NCI-H2107 treated with DMSO at 0.1 percent for 48 hours (cell line): ENCODE data around the gene MYOF.
"Not testable (repeated sequence)": the region's sequence is repeated elsewhere in the genome, so short reads cannot be mapped to it uniquely, and the experiment has no call there.

ENCODE experiments used
- DNase-seq: peaks from one replicate; lab custom pipeline; 2025; ENCODE audit not compliant: unreplicated experiment; lab: John Stamatoyannopoulos, UW

Gene MYOF

DNA sequence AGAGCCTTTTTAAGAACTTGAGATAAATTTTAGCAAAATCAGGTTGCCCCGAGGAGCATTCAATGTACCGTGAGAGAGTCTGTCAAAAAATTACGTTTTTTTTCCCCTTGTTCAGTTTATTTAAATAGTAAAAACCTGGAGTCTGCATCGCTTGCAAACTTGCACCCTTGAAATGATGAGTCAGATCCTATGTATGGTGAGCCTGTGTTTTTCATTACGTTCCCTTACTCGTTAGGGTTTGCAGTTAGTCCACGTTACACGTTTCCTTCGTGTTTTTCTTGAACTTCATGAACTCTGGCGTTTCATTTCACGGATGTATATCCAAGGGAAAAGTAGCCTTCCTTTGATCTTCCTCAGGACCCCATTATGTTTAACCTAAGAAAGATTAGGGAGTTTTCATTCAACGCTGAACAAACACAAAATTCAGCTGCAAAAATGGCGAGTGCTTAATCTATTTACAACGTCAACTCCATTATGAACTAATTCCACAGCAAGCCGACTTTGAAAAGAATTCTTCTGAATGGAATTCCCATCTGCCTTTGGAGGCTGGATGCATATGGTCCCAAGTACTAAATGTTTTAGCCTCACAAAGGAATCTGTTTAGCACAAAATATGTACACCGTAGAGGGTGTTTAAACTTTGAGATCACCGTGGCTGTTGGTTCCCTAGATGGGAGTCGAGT is 182.4 kb downstream of the MYOF start:
- DNase-seq, result no peak

DNA sequence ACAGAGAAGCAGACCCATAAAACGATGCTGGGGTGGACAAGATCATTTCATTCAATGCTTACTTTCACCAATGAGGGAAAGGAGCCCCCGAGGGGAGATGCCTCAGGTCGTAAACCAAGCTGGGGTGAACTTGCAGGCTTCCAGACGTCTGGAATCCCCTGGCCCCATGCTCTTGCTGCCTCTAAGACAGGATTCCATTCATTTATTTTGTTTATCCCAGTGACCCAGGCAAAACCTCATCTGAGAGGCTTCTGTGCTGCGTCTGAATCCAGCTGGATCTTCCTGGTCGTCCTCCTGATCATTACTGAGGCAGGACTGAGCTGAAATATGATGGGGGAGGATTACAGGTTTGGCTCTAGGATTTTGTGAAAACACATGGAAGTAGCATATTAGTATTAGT is 182.9 kb downstream of the MYOF start:
- no peak for DNase-seq

DNA sequence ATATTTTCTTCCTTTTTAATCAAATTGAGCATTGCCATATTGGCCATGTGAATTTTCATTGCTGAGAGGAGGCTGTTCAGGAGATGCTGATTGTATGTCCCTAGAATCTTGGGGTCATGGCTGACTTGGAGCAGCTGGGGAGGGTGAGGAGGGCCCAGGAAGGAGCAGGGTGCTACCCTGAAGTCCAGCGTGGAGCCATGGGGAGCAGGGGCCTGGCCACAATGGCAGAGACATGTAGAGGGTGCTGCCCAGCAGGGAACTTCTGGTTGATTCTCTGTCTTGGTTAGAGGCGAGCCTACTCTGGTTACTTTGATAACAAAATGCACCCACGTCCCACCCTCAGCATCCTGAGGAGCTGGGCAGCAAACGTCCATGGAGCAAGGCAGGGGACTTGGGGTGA is 186.0 kb downstream of the MYOF start:
- no peak for DNase-seq

DNA sequence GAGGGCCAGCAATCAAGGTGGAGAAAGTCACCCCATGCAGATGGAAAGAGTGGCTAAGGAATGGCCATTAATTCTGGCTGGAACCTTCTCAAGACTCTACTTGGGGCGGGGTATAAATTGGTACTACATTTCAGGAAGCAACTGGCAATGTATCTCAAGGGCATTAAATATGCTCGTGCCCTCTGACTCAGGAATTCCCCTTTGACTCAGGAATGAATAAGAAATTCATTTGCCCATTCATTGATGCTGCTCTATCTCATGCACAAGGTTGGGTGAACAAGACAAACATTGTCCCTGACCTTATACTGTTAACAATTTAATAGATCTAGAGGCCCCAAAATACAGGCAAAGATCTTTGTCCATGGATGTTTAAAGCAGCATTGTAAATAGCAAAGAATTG is 188.1 kb downstream of the MYOF start:
- DNase-seq, result no peak

DNA sequence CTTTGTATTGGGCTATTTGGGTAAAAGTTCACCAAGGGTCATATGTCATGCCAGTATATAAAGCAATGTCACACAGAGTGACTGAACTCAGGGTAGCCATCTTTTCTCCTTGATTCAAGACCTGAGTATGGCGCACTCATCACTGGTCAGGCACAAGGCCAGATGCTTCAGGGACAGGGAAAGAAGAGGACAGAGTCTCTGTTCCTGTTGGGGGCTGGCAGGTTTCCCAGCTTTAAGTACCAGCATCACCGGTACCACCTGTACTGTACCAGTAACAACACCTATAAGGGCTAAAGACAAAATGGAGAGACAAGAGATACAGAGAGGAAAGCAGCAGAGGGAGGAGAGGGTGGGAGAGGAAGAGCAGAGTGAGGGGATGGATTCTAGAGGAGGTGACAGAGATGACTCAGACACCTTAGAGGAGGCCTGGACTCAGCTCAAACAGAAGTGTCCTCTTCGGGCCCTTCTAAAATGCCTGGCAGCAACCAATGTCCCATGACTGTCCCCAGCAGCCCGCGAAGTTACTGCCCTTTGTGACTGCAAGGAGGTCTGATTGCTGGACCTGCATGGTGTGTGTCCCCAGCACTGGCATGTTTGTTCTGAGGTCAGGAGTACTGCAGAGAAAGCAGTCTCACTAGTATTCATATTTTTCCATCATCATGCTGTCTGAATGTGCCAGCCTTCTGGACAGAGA is 191.3 kb downstream of the MYOF start:
- DNase-seq, result no peak

DNA sequence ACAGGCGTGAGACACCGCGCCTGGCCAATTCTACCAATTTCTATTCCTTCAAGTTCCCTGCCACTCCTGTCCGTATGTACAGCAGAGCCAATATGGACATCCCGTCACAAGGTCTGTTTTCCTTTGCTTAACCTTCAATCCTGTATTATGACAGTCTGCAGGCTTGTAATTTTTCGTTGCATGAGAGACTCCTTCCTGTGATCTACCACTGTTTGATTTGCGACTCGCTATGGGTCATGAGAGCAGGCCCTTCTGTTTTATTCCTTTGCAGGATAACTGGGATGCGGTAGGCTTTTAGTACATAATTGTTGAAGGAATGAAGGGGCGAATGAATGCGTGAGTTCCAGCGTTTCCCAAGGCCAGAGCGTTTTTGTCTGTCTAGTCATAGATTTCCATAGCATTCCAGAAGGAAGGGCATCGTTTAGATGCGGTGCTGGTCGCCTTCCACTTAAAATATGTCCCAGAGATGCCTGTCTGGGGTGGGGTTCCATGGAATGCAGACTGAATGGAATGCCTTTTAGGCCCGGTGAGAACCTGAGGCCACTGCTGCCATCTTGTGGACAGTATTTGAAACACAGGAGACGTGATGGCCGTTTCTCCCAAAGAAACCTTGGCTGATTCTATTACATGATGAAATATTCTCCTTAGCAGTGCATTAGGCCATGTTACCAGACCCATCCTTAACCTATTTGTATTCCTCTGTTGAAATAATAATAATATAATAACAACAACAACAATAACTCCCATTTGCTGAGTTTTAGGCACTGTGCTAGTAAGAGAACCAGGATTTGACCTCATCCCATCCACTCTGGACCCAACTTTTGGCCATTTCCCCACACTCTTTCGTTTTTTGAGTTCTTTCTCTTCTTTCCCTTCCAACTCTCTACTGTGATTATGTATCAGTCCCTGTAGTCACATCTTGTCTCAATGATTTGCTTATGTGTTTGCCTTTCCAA is 193.2 kb downstream of the MYOF start:
- DNase-seq, result peak; percentile 12

DNA sequence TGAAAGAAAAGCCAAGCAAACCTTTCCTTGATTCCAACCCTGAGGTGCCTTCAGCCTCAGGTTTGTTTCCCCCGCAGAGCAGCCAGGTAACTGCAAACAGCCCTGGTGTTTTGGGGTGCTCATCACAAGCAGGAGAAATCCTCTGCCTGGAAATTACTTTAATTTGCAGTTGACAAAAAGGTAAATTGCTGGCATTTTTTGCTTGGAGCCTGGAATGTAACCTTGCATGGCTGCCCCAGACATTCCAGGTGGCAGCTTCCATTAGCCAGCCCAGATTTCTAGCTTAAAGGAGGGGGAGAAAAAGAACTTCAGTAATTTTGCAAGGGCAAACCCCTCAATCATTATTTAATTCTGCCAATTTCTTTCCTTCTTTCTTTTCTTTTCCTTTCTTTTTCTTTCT is 194.4 kb downstream of the MYOF start:
- DNase-seq, result no peak

DNA sequence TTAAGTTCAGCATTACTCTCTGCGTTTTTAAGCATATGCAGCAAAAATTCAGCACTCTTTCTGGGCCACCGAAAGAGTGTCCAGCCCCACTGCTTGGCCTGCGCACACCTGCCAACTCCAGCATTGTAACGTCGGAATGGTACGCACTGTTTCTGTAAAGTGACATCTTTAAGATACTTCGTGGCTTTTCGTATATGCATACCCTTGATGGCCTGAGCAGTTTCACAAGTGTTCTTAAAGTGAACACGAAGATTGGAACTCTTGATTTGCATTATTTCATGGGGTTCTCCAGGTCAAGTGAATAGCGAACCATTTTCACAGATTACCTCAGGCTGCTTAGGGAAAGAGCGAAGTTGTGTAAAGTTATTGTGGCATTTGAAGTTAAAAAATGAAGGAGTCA is 197.9 kb downstream of the MYOF start:
- not testable (repeated sequence) for DNase-seq

DNA sequence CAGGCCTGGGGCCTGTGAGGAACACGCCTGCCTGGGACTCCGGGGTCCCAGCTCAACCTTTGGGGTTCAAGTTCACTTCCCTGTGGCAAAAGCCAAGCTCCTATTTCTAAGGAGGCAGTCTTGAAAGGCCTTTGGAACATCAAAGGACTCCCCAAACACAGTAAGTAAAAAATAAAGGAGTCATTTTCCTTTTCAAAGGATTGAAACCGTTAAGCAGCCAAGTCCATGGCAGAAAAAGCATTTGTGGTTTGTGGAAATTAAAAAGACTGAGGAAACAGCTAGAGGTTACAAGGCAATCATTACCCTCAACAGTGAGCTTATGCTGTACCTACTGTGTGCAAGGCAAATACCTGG is 200.8 kb downstream of the MYOF start:
- DNase-seq, result no peak

DNA sequence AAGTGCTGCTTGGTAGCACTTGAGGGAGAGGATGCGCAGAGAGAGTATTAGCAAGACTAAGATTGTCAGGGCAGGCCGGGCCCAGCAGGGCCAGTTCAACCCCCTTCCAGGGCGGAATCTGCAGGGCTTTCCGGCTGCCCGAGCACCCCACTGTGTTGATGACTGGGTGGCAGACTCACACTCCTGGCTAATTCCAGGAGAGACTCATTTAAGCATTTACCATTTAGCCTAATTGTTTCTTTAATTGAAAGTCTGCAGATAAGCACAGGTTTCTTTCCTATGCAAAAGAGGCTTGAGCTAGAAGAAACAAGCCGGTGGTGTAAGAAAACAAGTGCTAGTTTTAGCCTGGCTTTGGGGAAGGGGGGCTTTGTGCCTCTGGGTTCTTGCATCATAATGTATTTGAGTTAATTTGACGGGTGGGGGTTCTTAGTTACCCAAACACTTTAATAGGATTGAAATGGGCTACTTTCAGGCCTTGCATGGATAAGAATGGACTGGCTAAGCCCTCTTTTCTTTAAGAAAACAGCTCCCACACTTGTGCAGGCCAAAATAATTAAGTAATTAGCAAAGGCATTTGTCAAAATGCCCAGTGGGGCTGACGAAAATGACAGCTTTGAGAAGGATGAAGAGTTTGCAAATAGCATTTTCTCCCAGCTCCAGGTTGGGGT is 201.3 kb downstream of the MYOF start:
- DNase-seq, result no peak

DNA sequence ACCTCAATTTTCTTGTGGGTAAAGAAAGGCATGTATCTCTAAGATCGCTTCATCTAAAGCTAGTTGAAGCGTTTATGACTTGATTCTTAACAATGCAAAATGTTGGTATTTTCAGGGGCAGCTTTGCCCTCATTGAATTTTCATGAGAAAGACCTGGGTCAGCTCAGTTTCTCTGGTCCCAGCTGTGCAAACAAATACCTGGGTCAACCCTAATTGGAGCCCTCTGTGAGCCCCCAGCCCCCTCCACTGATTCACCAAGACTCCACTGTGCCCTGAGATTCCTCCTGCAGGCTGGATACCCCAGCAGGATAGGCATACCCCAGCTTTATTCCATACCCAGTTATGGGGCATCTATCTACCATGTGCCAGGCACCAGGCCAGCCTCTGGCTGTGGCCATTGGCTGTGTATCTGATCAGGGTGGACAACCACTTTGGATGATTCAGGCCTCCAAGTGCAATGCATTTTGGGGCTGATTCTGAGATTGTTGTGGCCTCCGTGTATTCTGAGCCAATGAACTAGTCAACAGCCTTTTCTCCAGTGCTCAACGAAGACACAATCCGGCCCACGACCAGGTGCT is 201.9 kb downstream of the MYOF start:
- no peak for DNase-seq

DNA sequence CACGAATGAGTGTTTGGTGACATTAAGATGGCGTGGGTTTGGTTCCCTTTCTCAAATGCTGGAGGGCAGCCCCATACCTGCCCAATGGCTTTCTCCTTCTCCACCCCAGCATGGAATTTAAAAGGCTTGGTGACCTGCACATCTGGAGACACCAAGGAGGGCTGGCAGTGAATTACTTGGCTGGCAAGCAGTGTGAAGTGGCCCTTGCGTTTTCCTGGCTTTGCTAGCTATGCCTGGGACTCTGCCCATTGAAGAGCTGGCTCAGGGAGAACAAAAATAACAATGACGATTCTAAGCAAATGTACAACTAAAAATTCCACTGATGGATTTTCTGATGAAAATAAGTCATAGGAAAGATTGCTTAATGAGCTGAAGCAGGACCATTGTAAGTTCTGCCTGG is 204.8 kb downstream of the MYOF start:
- no peak for DNase-seq

DNA sequence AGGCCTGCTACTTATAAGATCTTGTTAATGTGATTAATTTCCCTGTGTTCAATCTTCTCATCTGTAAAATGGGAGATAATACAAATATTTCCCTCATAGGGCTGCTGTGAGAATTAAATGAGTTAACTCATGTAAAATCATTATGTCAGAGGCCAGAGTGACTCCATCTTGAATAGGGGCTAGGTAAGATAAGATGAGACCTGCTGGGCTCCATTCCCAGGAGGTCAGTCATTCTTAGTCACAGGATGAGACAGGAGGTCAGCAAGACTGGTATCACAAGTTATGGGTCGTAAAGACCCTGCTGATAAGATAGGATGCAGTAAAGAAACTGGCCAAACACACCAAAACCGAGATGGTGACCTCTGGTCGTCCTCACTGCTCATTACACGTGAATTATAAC is 207.7 kb downstream of the MYOF start:
- no peak for DNase-seq

DNA sequence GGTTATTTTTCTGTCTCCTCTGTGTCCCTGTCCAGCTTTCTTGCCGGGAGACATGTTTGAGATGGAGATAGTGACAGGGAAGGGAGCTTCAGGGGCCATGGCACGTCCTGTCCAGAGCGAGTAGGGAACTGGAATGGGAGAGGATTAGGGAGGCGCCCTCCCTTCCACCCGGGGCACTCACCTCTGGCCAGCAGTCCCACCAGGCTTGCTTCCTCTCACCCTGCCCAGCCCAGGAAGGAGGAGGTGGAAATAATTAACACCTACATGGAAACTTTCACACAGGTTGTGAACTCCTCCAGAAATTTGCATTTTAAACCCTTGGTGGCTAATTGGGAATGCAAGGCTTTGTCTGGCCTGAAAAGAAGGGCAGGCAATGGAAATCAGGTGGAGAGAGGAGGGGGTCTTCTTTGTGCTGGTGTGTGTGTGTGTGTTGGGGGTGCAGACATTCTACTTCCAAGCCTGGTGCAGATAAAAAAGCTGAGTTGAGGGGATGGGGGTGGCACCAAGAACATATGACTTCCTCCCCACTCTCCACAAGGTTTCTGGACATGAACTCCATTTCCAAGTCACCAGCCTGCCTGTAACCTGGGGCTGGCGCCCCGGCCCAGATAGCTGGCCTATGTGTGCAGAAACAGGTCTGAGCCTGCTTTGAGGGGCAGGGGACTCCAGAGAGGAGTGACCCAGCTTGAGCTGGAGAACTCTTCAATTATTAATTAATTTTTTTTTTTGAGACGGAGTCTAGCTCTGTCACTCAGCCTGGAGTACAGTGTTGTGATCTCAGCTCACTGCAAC is 209.1 kb downstream of the MYOF start:
- DNase-seq, result no peak

DNA sequence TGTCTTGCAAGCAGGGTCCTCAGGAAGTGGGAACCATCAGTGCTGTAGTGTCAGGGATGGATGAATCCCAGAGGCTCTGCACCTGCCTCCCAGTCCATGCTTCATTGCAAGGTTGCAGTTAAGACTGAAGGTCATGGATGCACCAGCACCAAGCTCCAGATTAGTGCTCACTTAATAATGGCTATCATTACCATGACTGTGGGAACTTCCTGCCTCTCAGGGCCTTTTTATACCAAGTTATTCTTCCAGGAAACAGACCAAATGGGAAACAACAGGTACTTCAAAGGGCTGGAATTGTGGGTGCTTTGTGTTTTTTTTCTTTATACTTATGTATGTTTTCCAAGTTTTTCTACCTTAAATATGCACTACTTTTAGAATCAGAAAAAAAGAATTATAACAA is 210.8 kb downstream of the MYOF start:
- DNase-seq, result no peak

DNA sequence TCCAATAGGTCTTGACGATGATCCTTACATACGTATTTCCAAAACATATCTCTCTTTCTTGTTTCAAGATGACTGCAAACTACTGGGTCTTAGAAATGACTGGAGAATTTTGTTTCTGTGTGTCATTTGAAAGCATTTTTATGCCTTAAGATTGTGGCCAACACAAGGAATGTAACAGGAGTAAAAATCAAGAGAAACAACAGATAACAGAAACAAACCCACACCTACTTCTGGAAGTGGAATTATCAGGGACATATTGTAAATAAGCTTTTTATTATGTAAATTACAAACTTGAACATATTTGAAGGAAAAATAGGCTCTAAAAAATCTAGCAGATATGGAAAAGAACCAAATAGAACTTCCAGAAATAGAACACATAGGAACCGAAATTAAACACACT is 212.9 kb downstream of the MYOF start:
- DNase-seq, result no peak

DNA sequence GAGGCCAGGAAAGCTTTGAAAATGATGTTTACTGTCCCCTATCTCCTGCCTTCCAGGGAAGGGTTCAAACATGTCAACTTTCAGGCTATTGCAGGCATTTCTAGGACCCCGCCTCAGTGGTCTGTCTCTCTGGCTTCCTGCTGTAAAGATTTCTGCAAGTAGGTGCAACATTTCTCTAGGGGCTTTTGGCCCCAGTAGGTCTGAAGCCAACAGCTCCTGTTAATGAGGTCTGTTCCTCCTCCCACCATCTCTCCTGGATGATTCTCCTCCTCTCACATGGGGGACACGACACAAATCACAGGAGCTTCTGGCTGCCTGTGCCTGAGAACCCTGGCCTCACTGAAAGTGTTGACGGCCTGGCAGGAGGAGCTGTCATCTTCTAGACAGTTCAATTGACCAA is 214.1 kb downstream of the MYOF start:
- no peak for DNase-seq

DNA sequence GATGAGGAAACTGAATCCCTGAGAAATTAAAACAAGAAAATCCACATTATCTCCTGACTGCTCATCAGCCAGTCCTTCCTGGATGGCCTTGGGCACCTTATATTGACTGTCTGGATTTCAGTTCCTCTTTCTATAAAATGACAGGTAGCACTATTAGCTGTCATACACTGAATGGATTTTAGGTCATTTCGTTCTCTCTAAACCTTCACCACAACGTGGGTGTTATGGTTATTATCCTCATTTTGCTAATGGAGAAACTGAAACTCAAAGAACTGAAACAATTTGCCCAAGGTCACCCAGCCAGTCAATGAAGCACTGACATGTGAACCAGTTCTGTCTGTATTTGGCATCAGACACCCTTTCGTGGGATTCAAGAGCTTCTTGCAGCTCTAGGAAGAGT is 214.6 kb downstream of the MYOF start:
- DNase-seq, result no peak

DNA sequence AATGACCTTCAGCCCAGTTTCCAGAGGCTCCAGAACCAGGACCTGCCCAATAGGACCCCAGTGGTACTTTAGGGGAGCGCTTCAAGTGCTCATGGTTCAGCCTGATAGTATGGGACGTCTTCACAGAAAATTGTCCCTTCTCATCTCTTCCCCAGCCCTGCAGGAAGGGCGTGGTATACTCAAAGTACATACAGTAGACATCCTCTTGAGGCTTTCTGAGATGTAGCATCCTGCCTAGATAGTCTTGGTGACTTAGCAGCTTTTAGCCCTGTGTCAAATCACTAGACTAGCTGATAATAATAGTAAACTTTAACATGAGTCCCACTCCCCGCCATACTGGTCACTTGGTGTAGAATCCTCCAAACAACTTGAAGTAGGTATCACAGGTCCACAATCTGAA is 215.3 kb downstream of the MYOF start:
- no peak for DNase-seq

DNA sequence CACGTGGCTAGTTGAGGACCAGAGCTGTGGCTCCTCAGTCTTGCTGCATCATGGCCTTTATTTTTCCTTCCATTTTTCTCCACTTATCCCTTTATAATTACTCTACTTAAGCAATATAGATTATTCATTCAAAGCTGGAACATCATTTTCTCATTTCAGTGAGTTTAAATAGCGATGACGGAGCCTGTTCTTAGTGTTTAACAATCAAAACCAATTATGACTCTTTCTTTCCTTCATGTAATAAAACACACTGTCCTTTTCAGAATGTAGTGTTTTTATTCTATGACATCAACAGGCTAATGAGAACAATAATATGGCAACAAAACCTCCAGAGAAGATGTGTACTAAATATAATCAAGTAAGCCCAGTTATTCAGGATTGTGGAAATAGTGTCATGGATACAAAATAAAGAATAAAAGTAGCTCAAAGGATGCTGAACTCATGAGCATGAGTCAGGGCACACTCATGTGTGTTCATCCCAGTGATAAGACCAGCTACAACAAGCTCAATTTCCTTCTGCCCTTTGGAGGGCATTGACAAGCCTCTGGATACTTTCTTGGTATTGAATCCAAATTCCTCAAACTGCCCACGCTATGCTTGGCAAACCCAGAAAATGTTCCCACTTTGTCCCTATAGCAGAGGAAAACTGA is 220.0 kb downstream of the MYOF start:
- DNase-seq, result no peak
